T-helper 2 cell (primary cell): ENCODE results near the gene HSPA6.
"Not testable (repeated sequence)": the region's sequence is repeated elsewhere in the genome, so short reads cannot be mapped to it uniquely, and the experiment has no call there.

Experiments used
- DNase-seq, 5 experiments: peaks; one replicate each; pipeline versions ENCODE4 v3.0.0 to v3.0.0-alpha.2; 2012 to 2022

The HSPA6 gene

DNA sequence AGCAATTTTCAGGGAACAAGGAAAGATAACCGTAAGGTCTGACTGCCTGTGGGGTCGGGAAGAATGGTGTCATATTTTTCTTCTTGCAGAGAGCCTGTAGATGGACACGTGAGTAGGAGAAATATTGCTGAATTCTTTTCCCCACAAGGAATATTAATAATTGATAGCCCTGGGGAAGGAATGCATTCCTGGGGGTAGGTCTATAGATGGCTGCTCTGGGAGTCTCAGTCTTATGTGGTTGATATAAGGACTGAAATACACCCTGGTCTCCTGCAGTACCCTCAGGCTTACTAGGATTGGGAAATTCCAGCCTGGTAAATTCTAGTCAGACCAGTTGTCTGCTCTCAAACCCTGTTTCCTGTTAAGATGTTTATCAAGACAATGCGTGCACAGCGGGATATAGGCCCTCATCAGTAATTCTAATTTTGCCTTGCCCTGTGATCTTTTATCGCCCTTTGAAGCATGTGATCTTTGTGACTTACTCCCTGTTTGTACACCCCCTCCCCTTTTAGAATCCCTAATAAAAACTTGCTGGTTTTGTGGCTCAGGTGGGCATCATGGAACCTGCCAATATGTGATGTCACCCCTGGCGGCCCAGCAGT lies 12.8 kb downstream of the HSPA6 start:
- DNase-seq, result not testable (repeated sequence)

- DNase-seq, result not testable (repeated sequence)
Observed at GRCh38 chr1:161538925-161539479, 14.7 kb downstream of the HSPA6 start.

DNA sequence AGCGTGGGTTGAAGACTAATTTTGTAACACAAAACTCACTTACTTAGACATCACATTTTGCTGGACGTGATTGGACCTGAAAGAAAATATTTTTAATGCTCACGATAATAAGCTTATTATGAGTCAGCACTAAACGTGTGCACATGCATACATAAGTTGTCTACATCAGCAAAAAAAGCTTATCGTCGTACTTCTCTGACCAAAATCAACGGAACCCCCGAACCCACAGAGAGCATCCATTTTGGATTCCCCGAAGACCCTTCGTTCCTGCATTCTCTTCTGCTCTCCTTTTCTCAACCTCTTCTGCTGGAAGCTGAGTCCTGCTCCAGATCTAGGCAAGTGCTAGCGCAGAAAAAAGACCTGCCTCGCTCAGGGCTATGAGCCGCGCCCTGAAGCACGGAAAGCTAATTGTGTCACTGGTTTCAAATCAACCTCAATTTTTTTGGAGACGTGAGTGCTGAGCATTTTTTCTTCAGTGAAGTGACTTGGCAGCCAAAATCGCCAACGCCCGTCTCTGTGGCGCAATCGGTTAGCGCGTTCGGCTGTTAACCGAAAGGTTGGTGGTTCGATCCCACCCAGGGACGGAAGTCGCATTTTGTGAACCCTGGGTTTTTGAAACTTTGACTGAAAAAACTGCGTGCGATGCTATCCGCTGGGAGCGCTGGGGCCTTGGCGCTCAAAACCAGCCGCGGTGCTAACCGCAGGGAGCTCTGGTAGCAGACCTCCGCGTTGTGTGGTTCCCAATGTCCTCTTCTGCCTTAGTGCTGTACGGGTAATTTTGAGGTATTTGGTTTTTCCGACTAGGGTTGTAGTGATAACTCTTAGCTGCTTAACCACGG lies 15.6 kb downstream of the HSPA6 start:
- DNase-seq, result peak; percentile 42 to 89 (median 88)

DNA sequence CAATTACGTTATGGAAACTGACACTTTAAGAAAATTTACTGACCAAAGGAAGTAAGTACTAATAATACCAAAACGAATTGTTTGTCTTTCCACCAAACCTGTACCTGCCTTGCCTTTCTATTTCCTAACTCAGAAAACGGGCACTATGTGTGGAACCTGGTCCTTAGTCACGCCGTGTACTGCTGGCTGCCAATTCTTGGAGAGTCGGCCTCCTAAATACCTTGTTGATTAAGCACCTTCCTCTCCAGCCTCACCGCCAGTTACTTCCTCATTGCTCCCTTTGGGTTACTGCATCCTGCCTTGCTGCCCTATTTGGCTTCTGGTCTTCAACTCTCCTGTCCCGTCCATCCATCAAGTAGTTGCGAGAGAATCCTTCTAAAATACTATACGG lies 16.2 kb downstream of the HSPA6 start:
- DNase-seq, result peak in 1 of 5 experiments; percentile 13

DNA sequence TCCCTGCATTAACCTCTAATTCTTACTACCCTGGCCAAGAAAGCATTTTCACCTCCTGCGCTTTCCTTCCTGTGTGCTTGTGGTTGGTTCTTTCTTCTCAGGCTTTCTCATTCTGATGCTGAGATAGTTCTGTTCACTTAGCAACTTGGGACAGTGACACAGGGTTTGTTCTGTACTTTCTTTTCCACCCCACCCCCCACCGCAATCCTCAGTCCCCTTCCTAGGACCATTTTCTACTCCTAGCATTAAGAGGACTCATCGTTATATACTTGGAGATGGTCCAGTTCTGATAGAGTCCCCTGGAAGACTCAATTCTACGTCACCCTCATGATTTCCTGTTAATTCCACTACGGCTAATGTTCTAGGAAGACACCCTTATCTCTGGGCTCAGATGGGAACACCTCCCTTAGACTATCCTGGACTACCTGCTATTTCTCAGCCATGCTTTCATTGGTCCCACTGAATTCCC lies 17.8 kb downstream of the HSPA6 start:
- DNase-seq, result peak in 3 of 5 experiments; percentile 21 to 88 (median 78)

- not testable (repeated sequence) for DNase-seq
Observed at GRCh38 chr1:161543125-161543524, 18.8 kb downstream of the HSPA6 start.

GRCh38 chr1:161545005-161545731 lies 20.8 kb downstream of the HSPA6 start:
- peak in 2 of 5 experiments; percentile 27 to 39 for DNase-seq

GRCh38 chr1:161547995-161548741 lies 23.8 kb downstream of the HSPA6 start:
- DNase-seq, result not testable (repeated sequence)

DNA sequence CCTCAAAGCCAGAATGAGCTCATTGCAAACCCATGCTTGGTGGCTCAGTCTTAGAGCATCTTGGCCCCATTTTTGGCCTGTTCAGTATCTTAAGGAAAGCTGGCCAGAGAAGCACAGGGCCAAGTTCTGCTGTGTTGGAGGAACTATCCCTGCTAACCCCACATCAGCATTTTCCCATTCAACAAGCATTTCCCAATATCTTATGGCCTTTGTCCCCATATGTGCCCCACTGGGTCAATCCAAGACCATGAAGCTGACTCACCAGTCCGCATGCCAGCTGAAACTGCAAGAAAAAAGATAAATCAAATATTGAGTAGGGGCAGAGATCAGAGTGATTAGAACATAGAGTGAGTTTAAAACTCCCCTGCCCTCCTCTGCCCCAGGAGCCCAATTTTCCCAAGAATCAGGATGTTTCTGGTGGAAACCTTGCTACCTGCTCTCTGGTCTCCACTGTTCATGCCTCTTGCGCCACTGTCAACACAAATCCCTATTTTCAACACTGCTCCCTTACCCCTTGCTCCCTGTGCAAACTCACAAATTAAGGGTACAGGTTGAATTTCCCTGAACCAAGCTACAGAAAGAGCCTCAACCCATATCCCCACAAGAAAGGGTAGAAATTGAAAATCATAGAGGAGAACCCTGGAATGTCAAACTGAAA lies 24.5 kb downstream of the HSPA6 start:
- DNase-seq, result not testable (repeated sequence)

DNA sequence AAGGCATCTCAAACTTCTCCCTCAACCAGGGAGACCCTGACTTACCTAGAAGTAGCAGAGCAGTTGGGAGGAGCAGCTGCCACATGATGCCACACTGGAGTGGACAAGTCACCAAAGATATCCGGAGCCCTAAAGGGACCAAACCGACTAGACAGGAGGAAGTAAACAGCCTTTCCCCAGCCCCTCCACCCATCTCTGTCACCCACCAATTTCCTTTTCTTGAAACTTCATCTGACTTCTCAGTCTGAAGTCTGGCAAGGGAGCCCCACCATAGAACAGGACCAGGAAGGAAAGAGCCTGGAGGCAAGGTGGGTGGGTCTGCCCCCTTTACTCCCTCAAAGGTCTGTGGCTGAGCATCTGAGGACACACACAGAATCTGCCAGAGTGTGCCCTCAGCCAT lies 25.3 kb downstream of the HSPA6 start, which contains the start of gene FCGR3A:
FCGR3A (minus strand) TSS at position 167 of the 400 bp plus-strand sequence; CDS start at position 85, 82 bp downstream.
- DNase-seq, result no peak

- not testable (repeated sequence) for DNase-seq
Observed at GRCh38 chr1:161550942-161551341, 26.6 kb downstream of the HSPA6 start.

GRCh38 chr1:161553631-161554030 lies 29.3 kb downstream of the HSPA6 start:
- not testable (repeated sequence) for DNase-seq

DNA sequence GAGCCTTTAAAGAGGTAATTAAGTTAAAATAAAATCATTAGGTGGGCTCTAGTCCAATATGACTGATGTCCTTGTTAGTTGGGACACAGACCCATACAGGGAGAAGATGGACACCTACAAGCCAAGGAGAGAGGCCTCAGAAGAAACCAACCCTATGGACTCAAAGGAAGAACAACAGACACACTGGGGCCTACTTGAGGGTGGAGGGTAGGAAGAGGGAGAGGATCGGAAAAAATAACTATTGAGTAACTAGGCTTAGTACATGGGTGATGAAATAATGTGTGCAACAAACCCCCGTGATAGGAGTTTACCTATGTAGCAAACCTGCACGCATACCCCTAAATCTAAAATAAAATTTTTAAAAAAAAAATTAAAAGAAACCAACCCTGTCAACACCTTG lies 30.0 kb downstream of the HSPA6 start:
- DNase-seq, result not testable (repeated sequence)

GRCh38 chr1:161554815-161555417 lies 30.6 kb downstream of the HSPA6 start:
- DNase-seq, result peak in 1 of 5 experiments; percentile 19

DNA sequence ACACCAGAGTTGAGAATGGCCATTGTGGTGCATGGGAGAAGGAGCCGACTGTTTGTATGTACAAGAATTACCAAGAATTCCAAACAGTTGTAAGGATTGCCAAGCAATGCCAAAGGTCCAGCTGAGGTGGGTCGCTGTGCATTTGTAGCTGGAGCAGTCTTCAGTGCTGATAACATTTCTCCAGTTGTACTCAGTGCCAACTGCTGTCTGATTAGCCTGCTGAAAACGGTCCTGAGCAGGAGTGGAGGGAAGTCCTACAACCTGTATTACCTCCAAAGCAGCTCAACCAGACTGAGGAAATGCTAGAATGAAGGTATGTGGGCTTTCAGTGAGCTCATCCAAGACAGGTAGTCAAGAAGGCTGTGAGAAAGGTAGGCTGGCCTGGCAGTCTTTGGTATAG lies 31.8 kb downstream of the HSPA6 start:
- DNase-seq, result not testable (repeated sequence)

- not testable (repeated sequence) for DNase-seq
Observed at GRCh38 chr1:161556990-161557389, 32.6 kb downstream of the HSPA6 start.

DNA sequence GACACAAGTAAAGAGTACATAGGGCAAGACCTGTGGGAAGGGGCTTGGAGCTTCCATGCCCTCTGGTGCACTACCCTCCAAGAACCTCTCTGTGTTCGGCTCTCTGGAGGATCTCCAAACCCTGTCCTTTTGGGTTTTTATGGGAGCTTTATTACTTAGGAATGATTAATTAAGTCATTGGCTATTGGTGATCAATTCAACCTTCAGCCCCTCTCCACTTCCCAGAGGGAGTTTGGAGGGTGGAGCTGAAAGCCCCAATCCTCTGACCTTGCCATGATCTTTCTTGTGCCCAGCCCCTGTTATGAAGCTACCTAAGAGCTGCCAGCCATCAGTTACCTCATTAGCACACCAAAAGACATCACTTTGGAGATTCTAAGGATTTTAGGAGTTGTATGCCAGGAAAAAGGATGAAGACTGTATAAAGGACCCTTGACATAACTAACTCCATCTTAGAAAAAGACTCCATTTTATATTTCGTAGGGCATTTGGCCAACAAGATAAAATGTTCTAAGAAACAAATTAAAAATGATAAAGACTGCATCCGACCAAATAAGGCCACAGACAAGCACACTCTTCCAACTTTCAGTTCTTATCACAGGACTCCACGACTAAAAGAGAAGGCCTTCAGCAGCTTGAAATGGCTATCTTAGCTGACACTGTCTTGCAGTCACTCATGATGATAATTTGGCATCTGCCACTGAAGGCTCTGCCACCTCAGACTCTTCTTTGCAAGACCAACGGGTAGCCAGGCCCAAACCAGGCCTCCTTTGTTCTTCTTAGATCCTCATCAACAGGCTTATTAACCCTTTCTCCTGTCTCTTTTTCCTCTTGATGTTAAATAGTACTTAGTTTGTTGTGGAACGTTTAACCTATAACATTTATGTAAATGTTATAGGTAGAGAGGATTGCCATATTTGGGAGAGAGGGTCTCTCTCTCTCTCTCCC lies 33.4 kb downstream of the HSPA6 start:
- DNase-seq, result not testable (repeated sequence)

GRCh38 chr1:161560960-161561715 lies 36.8 kb downstream of the HSPA6 start:
- not testable (repeated sequence) for DNase-seq

DNA sequence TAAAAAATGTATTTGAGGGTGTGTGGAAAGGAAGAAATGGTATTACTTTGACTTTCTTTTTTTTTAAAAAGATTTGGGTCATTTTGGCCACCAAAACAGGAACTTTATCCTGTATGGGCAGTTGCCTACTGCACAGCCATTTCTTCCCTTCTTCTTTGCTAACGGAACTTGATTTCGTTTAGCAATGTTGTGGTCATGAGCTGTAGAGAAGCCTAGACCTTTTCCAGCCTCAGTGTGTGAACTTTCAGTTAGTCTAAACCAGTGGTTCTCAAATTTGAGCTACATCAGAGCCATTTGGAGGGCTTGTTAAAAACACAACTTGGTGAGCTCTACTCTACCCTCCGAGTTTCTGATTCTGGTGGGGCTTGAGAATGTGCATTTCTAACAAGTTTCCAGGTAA lies 38.1 kb downstream of the HSPA6 start:
- not testable (repeated sequence) for DNase-seq
